ENCODE results near the gene BCL2L1.
A peak's percentile ranks its signal among the peaks of the same experiment; 100 is the strongest.

The BCL2L1 gene

GRCh38 chr20:31708736-31709534, 13.7 kb downstream of the BCL2L1 start:
- ATAC-seq (ENCODE audit: low read depth) (no peak), DNase-seq (ENCODE audit: low spot score in 2 of 2) (no peak)
- no peak overlapping the region for H3K4me3 Mint-ChIP-seq
- no peaks in the 10 kb centered on the region for H3K9me3 Mint-ChIP-seq
- H3K27ac Mint-ChIP-seq: no peak overlapping the region
- H3K27me3 Mint-ChIP-seq: no peaks in the 10 kb centered on the region
- H3K36me3 Mint-ChIP-seq: peaks cover 21% of the 10 kb centered on the region
- peaks cover 23% of the 10 kb centered on the region for H3K4me1 Mint-ChIP-seq

- H3K27me3 Mint-ChIP-seq: no peaks in the 10 kb centered on the region
- ATAC-seq (ENCODE audit: low read depth): no peak
- peaks cover 20% of the 10 kb centered on the region for H3K36me3 Mint-ChIP-seq
- DNase-seq (ENCODE audit: low spot score in 2 of 2): no peak
- H3K9me3 Mint-ChIP-seq: no peaks in the 10 kb centered on the region
- no peak overlapping the region for H3K4me3 Mint-ChIP-seq
- H3K27ac Mint-ChIP-seq: no peak overlapping the region
- peaks cover 23% of the 10 kb centered on the region for H3K4me1 Mint-ChIP-seq
Observed at GRCh38 chr20:31707994-31708735, 14.5 kb downstream of the BCL2L1 start.

DNA sequence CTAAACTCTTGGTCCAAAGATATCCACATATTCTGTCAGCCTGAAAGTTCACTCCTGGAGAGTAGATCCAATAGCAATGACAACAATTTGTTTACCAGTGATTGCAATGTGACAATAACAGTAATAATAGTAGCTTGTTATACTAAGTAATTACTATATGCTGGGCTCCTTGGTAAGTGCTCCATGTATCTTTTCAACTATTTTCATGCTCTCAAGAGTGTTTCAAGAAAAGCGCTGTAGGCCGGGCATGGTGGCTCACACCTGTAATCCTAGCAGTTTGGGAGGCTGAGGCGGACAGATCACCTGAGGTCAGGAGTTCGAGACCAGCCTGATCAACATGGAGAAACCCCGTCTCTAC, 15.4 kb downstream of the BCL2L1 start:
- H3K36me3 Mint-ChIP-seq: peaks cover 13% of the 10 kb centered on the region
- no peaks in the 10 kb centered on the region for H3K27me3 Mint-ChIP-seq
- H3K27ac Mint-ChIP-seq: no peak overlapping the region
- peaks cover 20% of the 10 kb centered on the region for H3K4me1 Mint-ChIP-seq
- H3K4me3 Mint-ChIP-seq: no peak overlapping the region
- H3K9me3 Mint-ChIP-seq: no peaks in the 10 kb centered on the region
- DNase-seq (ENCODE audit: low spot score in 2 of 2): no peak
- no peak for ATAC-seq (ENCODE audit: low read depth)

DNA sequence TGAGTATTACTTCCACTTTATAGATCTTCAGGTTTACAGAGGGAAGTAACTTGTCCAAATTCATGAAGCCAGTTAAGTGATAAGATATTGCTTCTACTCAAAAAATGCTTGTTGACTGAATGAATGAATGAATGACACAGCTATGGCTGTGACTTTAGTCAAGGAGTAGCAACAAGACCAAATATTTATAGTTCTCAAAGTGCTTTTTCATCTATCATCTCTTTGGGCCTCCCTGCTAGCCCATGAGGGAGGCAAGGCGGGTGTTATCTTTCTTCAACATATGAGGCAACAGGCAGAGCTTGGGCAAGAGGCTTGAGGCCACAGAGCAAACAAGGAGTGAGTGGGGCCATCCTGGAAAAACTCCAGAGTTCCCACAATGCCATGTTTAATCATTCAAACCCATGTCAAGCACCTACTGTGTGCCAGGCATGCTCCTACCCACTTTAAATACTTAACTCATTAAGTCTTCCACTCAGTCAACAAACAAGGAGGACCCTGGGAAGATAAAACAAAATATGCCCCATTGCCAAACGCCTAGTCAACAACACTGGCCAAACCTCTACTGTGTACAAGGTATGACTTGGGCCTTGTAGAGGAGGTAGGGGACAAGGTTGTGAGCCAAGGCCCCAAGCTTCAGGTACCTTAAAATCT, 15.9 kb downstream of the BCL2L1 start:
- peaks cover 17% of the 10 kb centered on the region for H3K36me3 Mint-ChIP-seq
- no peaks in the 10 kb centered on the region for H3K27me3 Mint-ChIP-seq
- peaks cover 23% of the 10 kb centered on the region for H3K4me1 Mint-ChIP-seq
- no peaks in the 10 kb centered on the region for H3K9me3 Mint-ChIP-seq
- no peak overlapping the region for H3K4me3 Mint-ChIP-seq
- peak overlapping the region; percentile 83 for H3K27ac Mint-ChIP-seq
- DNase-seq (ENCODE audit: low spot score in 2 of 2) (no peak), ATAC-seq (ENCODE audit: low read depth) (no peak)

DNA sequence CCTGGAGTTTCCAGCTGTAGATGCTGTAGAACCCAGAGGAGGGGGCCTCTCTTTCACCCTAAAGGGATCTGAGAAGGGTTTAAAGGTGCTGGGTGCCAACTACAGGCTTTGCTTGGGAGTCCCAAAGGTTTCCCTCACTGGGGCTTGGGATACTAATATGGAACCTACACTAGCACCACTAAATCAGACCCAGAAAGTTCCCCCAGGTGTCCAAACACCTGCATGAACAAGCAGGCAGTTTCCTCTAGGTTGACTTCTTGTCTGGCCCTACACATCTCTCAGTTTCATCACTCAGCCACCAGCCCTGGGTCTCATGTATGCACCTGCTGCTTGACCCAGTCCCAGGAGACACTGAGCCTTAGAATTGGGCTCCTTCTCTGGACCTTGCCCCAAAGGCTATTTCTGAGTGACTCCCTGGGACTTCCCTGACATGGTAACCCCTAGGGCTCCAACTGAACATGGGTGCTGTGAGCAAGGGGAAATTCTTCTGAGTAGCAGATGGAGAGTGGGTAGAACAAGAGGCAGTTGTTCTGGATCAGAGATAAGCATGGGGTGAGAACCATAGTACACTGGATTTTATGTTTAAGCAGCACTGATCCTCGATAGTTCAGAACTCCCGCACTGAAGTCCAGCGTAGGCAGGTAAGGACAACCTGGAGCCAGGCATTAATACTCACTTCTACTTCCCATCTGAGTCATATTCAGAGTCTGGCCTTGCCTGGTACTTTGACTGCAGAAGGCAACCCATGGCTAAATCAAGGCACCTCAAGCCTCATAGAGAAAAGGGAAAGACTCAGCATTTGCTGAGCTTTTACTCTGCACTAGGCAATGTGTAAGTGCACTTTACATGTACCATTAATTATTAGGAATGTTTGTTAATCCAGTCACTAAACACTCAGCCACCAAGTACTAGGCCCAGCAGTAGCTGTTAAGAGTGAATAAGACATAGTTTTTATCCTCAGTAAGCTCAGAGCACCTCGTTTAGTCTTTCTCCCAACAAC, 16.8 kb downstream of the BCL2L1 start:
- ATAC-seq (ENCODE audit: low read depth) (no peak), DNase-seq (ENCODE audit: low spot score in 2 of 2) (no peak)
- Mint-ChIP-seq H3K9me3 (no peaks in the 10 kb centered on the region), H3K27me3 (no peaks in the 10 kb centered on the region), H3K4me1 (peaks cover 23% of the 10 kb centered on the region), H3K36me3 (peaks cover 17% of the 10 kb centered on the region), H3K27ac (peak overlapping the region; percentile 83), H3K4me3 (no peak overlapping the region)

DNA sequence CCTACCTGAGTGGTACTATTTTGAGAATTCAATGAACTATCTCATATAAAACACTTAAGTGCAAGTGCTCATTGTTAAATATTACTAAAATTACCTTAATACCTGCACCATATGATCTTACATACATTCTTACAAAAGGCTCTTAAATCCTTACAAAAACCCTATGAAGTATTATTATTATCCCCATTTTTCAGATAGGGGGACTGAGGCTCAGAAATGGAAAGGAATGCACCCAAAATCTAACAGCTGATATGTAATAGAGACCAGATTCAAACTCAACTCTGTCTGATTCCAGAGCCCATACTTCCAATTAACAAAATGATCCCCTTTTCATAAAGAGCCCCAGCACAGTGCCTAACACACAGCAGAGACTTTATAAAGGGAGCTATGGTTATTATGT, 17.5 kb downstream of the BCL2L1 start:
- no peak overlapping the region for H3K4me3 Mint-ChIP-seq
- H3K9me3 Mint-ChIP-seq: no peaks in the 10 kb centered on the region
- DNase-seq (ENCODE audit: low spot score in 2 of 2): no peak
- H3K4me1 Mint-ChIP-seq: peaks cover 25% of the 10 kb centered on the region
- H3K27me3 Mint-ChIP-seq: no peaks in the 10 kb centered on the region
- H3K36me3 Mint-ChIP-seq: peaks cover 17% of the 10 kb centered on the region
- no peak overlapping the region for H3K27ac Mint-ChIP-seq
- ATAC-seq (ENCODE audit: low read depth): no peak

DNA sequence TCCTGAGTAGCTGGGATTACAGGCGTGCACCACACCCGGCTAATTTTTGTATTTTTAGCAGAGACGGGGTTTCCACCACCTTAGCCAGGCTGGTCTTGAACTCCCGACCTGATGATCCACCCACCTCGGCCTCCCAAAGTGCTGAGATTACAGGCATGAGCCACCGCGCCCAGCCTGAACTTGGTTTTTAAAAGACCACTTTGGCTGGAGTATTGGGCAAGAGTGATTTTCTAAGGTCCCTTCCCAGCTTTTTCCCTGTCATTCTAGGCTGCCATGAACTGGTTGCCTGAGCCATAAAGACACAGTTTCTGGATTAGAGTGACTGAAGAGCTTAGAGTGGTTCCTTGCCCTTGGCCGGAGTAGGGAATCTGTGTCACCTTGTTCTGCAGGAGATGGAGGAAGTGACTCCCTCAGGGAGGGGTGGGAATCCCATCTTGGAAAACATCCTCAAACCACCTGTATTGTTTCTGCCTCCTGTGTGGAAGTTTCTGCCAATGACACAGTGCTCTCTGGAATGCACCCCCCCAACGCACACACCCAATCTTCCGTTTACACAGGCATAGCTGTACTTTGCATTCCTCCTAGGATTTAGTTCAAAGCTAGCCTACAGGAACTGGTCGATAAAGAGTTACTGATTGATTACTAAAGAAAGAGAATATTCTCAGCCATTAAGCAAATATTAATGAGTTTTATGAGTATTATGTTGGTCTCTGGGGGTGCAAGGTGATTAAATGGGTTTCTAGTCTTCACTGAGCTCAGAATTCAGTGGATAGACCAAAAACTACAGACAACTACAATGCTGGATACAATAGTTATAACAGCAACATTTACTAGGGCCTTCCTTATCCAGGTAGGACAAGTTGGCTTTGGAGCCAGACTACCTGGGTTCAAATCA, 18.2 kb downstream of the BCL2L1 start:
- ATAC-seq (ENCODE audit: low read depth) (no peak), DNase-seq (ENCODE audit: low spot score in 2 of 2) (no peak)
- no peaks in the 10 kb centered on the region for H3K27me3 Mint-ChIP-seq
- H3K4me3 Mint-ChIP-seq: no peak overlapping the region
- peaks cover 13% of the 10 kb centered on the region for H3K36me3 Mint-ChIP-seq
- no peaks in the 10 kb centered on the region for H3K9me3 Mint-ChIP-seq
- H3K27ac Mint-ChIP-seq: no peak overlapping the region
- peaks cover 31% of the 10 kb centered on the region for H3K4me1 Mint-ChIP-seq

DNA sequence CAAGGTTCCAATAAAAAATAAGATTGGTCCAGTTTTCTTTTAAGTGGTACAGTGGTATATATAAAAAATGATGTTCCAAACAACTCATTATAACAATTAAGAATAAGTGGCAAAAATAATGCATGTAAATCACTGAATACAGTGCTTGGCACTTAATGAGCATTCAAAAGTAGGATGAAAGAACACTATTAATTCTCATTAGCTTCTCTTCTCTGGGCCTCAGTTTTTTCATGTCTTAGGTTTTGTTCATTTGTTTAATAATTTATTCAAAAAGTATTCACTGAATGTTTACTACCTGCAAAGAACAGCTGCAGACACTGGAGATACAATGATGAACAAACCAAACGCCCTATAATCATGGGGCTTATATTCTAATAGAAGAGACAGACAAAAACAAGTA, 21.1 kb downstream of the BCL2L1 start:
- Mint-ChIP-seq H3K36me3 (peaks cover 6% of the 10 kb centered on the region), H3K27me3 (no peaks in the 10 kb centered on the region), H3K9me3 (no peaks in the 10 kb centered on the region), H3K4me3 (no peak overlapping the region), H3K27ac (peak overlapping the region; percentile 20), H3K4me1 (peaks cover 32% of the 10 kb centered on the region)
- no peak for DNase-seq (ENCODE audit: low spot score in 2 of 2)
- ATAC-seq (ENCODE audit: low read depth): no peak

- peaks cover 7% of the 10 kb centered on the region for H3K36me3 Mint-ChIP-seq
- H3K27ac Mint-ChIP-seq: no peak overlapping the region
- DNase-seq (ENCODE audit: low spot score in 2 of 2) (no peak), ATAC-seq (ENCODE audit: low read depth) (no peak)
- no peak overlapping the region for H3K4me3 Mint-ChIP-seq
- H3K4me1 Mint-ChIP-seq: peaks cover 25% of the 10 kb centered on the region
- no peaks in the 10 kb centered on the region for H3K9me3 Mint-ChIP-seq
- no peaks in the 10 kb centered on the region for H3K27me3 Mint-ChIP-seq
Observed at GRCh38 chr20:31700747-31701146, 21.9 kb downstream of the BCL2L1 start.

GRCh38 chr20:31699801-31700728, 22.6 kb downstream of the BCL2L1 start:
- H3K27me3 Mint-ChIP-seq: no peaks in the 10 kb centered on the region
- no peaks in the 10 kb centered on the region for H3K9me3 Mint-ChIP-seq
- ATAC-seq (ENCODE audit: low read depth) (no peak), DNase-seq (ENCODE audit: low spot score in 2 of 2) (no peak)
- H3K4me3 Mint-ChIP-seq: no peak overlapping the region
- H3K4me1 Mint-ChIP-seq: peaks cover 23% of the 10 kb centered on the region
- no peak overlapping the region for H3K27ac Mint-ChIP-seq
- peaks cover 9% of the 10 kb centered on the region for H3K36me3 Mint-ChIP-seq

- H3K4me1 Mint-ChIP-seq: peaks cover 29% of the 10 kb centered on the region
Observed at GRCh38 chr20:31698803-31699718, 23.6 kb downstream of the BCL2L1 start.

More at GRCh38 chr20:31698803-31699718, 23.6 kb downstream of the BCL2L1 start:
- Mint-ChIP-seq H3K36me3 (peaks cover 9% of the 10 kb centered on the region), H3K4me3 (no peak overlapping the region), H3K27me3 (no peaks in the 10 kb centered on the region), H3K9me3 (no peaks in the 10 kb centered on the region), H3K27ac (peak overlapping the region; percentile 51)
- ATAC-seq (ENCODE audit: low read depth): peak; percentile 78
- DNase-seq (ENCODE audit: low spot score in 2 of 2): no peak

Data from memory B cell (primary cell).